B cell (primary cell): Measurements from ENCODE around the gene FAM227A. TPM values are rescaled to one million over a fixed set of nuclear protein-coding genes. Genes with fewer than 3 reads are reported as not detected.

Source experiments
- ATAC-seq: fragments of 200-7000 bp; cut with Tn5 transposase; one replicate; pipeline ENCODE4 v1.10.0; 2021; ENCODE audit warnings: low read depth, mild to moderate bottlenecking, moderate number of reproducible peaks, moderate library complexity
- CTCF ChIA-PET: fragments of 350-600 bp; sonication (Branson Sonifier 250); formaldehyde crosslinking; loops from one replicate; lab custom pipeline; 2021; ENCODE audit warnings: antibody characterized with exemption, inconsistent platforms; lab: Charles Lee
- POLR2A ChIA-PET: fragments of 350-600 bp; sonication (Branson Sonifier 250); formaldehyde crosslinking; loops from one replicate; lab custom pipeline; 2021; ENCODE audit warnings: antibody characterized with exemption; lab: Charles Lee
- DNase-seq: peaks from one replicate; pipeline ENCODE4 v3.0.0; 2013
- H2AFZ ChIP-seq: 2 replicates; pipeline ENCODE4 v1.6.1; 2012; ENCODE audit warnings: mild to moderate bottlenecking, low read depth, low read length; ENCODE audit not compliant: insufficient read depth, poor library complexity, severe bottlenecking
- H3K27ac ChIP-seq, 2 donors: 1 replicate in 1 of 2; 2 replicates in 1 of 2; pipeline ENCODE4 v1.5.1; 2012 to 2013; ENCODE audit warnings: low read length in 2 of 2, mild to moderate bottlenecking in 2 of 2, moderate library complexity in 1 of 2
- H3K27me3 ChIP-seq, 4 experiments: fragments of 200-600 bp in 1 of 4; sonication (generic) in 1 of 4; replicated peaks in 1 of 4; 1 replicate in 2 of 4; 2 replicates in 2 of 4; pipeline versions ENCODE4 v1.6.1 to v1.7.0; 2013 to 2016; ENCODE audit warnings: low read length in 3 of 4, mild to moderate bottlenecking in 2 of 4, mixed read lengths in 1 of 4, moderate library complexity in 1 of 4; ENCODE audit not compliant: insufficient read depth in 4 of 4, control insufficient read depth in 3 of 4; ENCODE audit errors: control extremely low read depth in 1 of 4
- H3K36me3 ChIP-seq, 2 experiments: replicated peaks in 1 of 2; 1 replicate in 1 of 2; 2 replicates in 1 of 2; pipeline versions ENCODE4 v1.6.1 to v1.7.1; 2013; ENCODE audit warnings: low read length in 1 of 2; ENCODE audit not compliant: insufficient read depth in 2 of 2, control insufficient read depth in 1 of 2; ENCODE audit errors: control extremely low read depth in 1 of 2, extremely low read depth in 1 of 2
- H3K4me1 ChIP-seq, 2 donors: fragments of 200-600 bp in 1 of 2; sonication (generic) in 1 of 2; 1 replicate in 1 of 2; 2 replicates in 1 of 2; pipeline versions ENCODE4 v1.5.1 to v1.6.1; 2013 to 2017; ENCODE audit warnings: low read length in 2 of 2; ENCODE audit not compliant: control insufficient read depth in 2 of 2, insufficient read depth in 2 of 2
- H3K4me2 ChIP-seq: replicated peaks from 2 replicates; pipeline ENCODE3; 2012; ENCODE audit warnings: mild to moderate bottlenecking, low read depth, low read length; ENCODE audit not compliant: poor library complexity, severe bottlenecking
- H3K4me3 ChIP-seq, 5 experiments: fragments of 200-600 bp in 1 of 5; sonication (generic) in 1 of 5; 1 replicate in 3 of 5; 2 replicates in 2 of 5; pipeline versions ENCODE4 v1.5.1 to v1.7.0; 2011 to 2016; ENCODE audit warnings: low read length in 4 of 5, mild to moderate bottlenecking in 4 of 5, low read depth in 2 of 5, control low read depth in 1 of 5, moderate library complexity in 1 of 5; ENCODE audit not compliant: insufficient read depth in 1 of 5; ENCODE audit errors: control extremely low read depth in 1 of 5, extremely low read depth in 1 of 5
- H3K79me2 ChIP-seq: fragments of 200-600 bp; sonication (generic); one replicate; pipeline ENCODE4 v1.6.0; 2016; ENCODE audit warnings: low read length; ENCODE audit not compliant: control insufficient read depth, insufficient read depth
- H3K9ac ChIP-seq: fragments of 200-600 bp; sonication (generic); 2 replicates; pipeline ENCODE4 v1.6.1; 2017; ENCODE audit warnings: mild to moderate bottlenecking, low read length, moderate library complexity
- H3K9me3 ChIP-seq, 3 donors: one replicate each; pipeline versions ENCODE4 v1.6.1 to v1.7.1; 2013; ENCODE audit warnings: low read length in 2 of 3; ENCODE audit not compliant: control insufficient read depth in 2 of 3, insufficient read depth in 1 of 3; ENCODE audit errors: control extremely low read depth in 1 of 3
- H4K20me1 ChIP-seq: 2 replicates; pipeline ENCODE4 v1.6.0; 2012; ENCODE audit warnings: mild to moderate bottlenecking, low read length; ENCODE audit not compliant: insufficient read depth, control insufficient read depth, poor library complexity, severe bottlenecking
- H3K27ac Mint-ChIP-seq: one replicate; pipeline ENCODE4 v1.8.0; 2021; ENCODE audit warnings: mixed read lengths
- H3K27me3 Mint-ChIP-seq: one replicate; pipeline ENCODE4 v1.8.0; 2021; ENCODE audit warnings: mixed read lengths
- H3K4me1 Mint-ChIP-seq: one replicate; pipeline ENCODE4 v1.8.0; 2021; ENCODE audit warnings: mixed read lengths
- H3K4me3 Mint-ChIP-seq: one replicate; pipeline ENCODE4 v1.8.0; 2021; ENCODE audit warnings: mixed read lengths
- H3K9me3 Mint-ChIP-seq: one replicate; pipeline ENCODE4 v1.8.0; 2022; ENCODE audit warnings: mixed read lengths; ENCODE audit not compliant: insufficient read depth
- CTCF ChIP-seq: fragments of 200-600 bp; IDR thresholded peaks from one replicate; pipeline ENCODE4 v1.8.0; 2022; ENCODE audit warnings: antibody characterized with exemption, mild to moderate bottlenecking
- EZH2 ChIP-seq: IDR thresholded peaks from 2 replicates; pipeline ENCODE4 v1.6.1; 2012; ENCODE audit warnings: borderline replicate concordance, low read depth, mild to moderate bottlenecking, moderate library complexity, low read length; ENCODE audit not compliant: insufficient read depth, poor library complexity, severe bottlenecking
- WGBS: methylation state at CpG from one replicate; pipeline ENCODE4 v1.1.5; 2013; ENCODE audit warnings: missing lambda C conversion rate; ENCODE audit not compliant: insufficient coverage; 5-methylcytosine and 5-hydroxymethylcytosine counted together
- intact Hi-C: fragments of 100-400 bp; cut with micrococcal nuclease; formaldehyde crosslinking; loops from one replicate; pipeline ENCODE4 v1.10.0; 2022
- polyA plus RNA-seq: library from polyadenylated mRNA; depleted of rRNA; stranded (reverse); fragments of >200 nt; gene quantifications from 2 replicates; pipeline ENCODE4 v1.2.3, GENCODE V29; 2012
- total RNA-seq, 2 donors: library from RNA; stranded (reverse); fragments of 120-200 nt in 1 of 2; gene quantifications; 1 replicate in 1 of 2; 2 replicates in 1 of 2; pipeline versions ENCODE4 v1.2.3 to v1.2.4, GENCODE V29; 2013 to 2022

FAM227A gene
- total and polyA plus RNA-seq, 2 donors (not counting 1 experiment from before 2014, with no cell fraction given) = 0.04 to 0.57 TPM

GRCh38 chr22:38657045-38657909 lies 1.1 kb upstream of the FAM227A start:
- ATAC-seq (peak; percentile 12), DNase-seq (peak; percentile 53)
- Histone ChIP-seq H3K9me3 (no peaks in the 10 kb centered on the region), H3K36me3 (no peaks in the 10 kb centered on the region), H2AFZ (peak overlapping the region; percentile 85), H3K79me2 (peaks cover 16% of the 10 kb centered on the region), H3K4me3 (peak overlapping the region; percentile 75 to 89 (median 85)), H3K27me3 (no peaks in the 10 kb centered on the region), H4K20me1 (no peaks in the 10 kb centered on the region), H3K9ac (peak overlapping the region; percentile 82), H3K4me2 (peak overlapping the region; percentile 83), H3K4me1 (peaks cover 13 to 15% of the 10 kb centered on the region in 2 donors), H3K27ac (peak overlapping the region; percentile 78 to 98)
- Mint-ChIP-seq H3K9me3 (no peaks in the 10 kb centered on the region), H3K27ac (peak overlapping the region; percentile 99), H3K4me3 (peak overlapping the region; percentile 94), H3K4me1 (peaks cover 15% of the 10 kb centered on the region), H3K27me3 (no peaks in the 10 kb centered on the region)
- 10% methylated on average over 9 of the region's 16 CpGs for WGBS
- POLR2A ChIA-PET = interaction anchor here (0.6 to 1.5 kb wide), 3 partner anchors 24 to 396 kb away, joined by 3 to 9 read pairs (median 6); partner anchors contain the start of genes DMC1 and TOMM22
- CTCF ChIA-PET = interaction anchor here (0.6 to 2.9 kb wide), 4 partner anchors 10 to 605 kb away, joined by 4 to 16 read pairs (median 5); partner anchors contain the start of gene TOMM22
- TF ChIP-seq CTCF = no peak
- TF ChIP-seq EZH2 = no peak
- intact Hi-C loops = loop anchor here (10.0 kb wide), 1 partner anchor 152 kb away; the partner anchor contains the start of gene DDX17
